HG03066 (cell line): ENCODE measurements around the gene DBF4B.
"Not testable (repeated sequence)": the region's sequence is repeated elsewhere in the genome, so short reads cannot be mapped to it uniquely, and the experiment has no call there.

Experiments
- ATAC-seq: cut with Tn5 transposase; IDR thresholded peaks from one replicate; pipeline ENCODE4 v1.9.1; 2021; ENCODE audit warnings: low read depth; ENCODE audit not compliant: unreplicated experiment

DBF4B gene, protein sequence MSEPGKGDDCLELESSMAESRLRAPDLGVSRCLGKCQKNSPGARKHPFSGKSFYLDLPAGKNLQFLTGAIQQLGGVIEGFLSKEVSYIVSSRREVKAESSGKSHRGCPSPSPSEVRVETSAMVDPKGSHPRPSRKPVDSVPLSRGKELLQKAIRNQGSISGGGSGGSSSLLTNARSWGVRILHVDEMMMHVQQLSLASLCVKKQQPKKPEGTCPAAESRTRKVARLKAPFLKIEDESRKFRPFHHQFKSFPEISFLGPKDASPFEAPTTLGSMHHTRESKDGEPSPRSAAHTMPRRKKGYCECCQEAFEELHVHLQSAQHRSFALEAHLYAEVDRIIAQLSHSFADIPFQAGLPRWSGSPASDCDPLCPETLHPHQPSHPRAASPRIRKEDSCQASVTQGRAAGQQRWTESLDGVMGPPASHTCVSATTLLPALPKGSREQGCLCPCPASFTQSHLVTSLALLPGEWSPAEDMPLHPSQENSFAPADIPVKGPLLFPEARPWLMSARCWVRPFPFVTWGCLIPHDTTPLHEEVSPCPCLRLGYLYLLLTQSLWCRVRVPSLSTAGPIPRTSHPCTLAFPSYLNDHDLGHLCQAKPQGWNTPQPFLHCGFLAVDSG

DNA sequence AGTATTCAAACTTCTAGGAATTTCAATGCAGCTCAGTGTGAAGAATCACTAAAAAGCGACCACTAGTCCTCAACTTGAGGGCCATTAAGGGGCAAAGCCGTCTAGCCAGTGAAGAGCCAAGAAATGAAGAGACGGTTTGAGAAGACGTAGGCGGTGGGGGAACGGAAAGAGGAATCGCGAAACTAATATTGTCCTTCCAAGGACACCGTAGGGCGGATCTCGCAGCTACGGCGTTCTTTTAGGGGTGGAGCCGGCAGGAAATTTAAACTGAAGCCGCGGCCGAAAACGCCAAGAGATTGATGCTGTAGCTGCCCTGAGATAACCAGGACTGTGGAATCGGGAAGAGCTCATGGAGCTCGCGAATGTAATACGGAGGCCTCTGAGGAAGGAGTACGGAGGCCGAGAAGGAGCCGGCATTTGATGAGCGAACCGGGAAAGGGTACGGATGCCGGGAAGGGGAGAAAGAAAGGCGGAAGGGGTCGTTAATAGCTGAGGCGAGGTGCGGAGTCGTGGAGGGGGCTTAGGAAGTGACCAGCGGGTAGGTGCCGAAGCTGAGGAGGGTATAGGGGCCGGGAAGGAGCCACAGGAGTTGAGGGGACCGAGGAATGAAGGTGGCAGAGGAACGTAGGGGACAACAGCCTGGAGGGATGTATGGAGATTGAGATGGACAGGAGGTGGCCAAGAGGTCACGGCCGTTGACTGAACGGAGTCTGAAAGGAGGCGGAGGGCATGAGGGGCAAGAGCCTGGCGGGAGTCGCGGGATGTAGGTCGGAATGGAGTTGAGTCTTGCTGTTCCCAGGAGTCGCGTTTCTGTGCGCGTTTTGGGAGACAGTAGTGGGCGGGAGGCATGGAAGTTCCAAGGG is at the start of gene DBF4B:
TSS of gene DBF4B (plus strand) at position 265 of the 863 bp plus-strand sequence. CDS start at position 421, 156 bp downstream.
- ATAC-seq = peak; percentile 68

DNA sequence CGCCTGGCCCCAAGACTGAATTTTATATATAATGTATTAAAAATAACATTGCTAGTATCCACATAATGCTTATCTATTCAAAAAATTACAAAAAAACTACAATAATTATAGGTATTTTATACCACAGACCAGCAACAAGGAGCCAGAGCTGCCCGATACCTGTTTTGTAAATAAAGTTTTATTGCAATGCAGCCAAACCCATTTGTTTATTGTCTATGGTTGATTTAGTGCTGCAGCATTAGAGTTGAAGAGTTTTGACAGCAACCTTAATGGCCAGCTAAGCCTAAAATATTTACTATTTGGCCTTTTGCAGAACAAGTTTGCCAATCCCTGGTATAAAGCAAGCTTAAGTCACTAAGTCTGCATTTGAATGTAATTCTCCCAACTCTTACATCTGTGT is 46.6 kb upstream of the DBF4B start:
- ATAC-seq = no peak

DNA sequence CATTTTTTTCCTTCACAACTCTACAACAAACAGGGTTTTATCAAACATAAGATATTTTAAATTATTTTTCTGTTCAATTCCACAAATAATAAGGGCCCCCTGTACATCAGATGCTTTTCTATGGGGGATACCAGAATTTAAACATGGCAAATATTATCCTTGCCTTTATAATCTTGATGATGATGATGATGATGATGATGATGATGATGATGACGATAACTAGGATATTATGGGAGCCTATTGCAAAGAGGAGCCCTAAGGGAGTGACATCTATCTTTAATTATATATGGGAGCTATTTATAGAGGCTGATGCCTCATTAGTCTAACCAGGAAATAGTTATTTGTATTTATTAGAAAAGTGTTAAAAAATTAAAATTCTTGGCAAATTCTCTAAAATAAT is 45.4 kb upstream of the DBF4B start:
- ATAC-seq = no peak

DNA sequence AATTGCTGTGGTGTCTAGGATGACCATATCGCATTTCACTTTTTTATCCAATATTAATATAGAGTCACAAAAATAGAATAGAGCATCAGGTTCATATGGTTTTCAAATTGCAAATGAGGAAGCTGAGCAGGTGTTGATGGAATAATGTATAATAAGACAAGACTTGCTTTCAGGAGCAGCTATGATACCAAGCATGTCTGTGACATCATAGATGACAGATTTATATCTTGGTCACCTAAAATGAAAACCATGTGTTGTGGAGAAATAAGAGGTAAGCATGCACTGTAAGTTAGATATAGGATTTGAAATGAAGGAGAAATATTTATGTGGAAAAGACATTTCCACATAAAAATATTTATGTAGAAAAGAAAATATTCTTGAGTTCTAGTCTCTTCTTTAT is 43.6 kb upstream of the DBF4B start:
- ATAC-seq = no peak

DNA sequence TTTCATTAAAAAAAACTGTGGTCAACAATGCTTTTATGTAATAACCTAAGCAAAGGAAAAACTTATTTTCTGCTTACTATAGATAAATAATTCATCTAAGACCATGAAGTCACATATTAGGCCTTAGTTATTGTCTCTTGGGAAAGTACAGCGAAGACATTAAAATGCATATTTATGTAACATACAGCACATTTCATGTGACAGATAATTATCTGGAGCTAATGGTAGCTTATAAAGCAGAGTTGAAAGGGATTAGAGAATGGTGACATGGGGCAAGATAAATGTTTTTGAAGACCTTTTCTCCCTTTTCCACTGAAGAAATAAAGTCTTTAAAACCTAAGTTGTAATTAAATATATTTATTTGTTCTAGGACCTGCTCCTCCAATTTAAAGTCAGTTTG is 42.5 kb upstream of the DBF4B start:
- ATAC-seq = no peak

DNA sequence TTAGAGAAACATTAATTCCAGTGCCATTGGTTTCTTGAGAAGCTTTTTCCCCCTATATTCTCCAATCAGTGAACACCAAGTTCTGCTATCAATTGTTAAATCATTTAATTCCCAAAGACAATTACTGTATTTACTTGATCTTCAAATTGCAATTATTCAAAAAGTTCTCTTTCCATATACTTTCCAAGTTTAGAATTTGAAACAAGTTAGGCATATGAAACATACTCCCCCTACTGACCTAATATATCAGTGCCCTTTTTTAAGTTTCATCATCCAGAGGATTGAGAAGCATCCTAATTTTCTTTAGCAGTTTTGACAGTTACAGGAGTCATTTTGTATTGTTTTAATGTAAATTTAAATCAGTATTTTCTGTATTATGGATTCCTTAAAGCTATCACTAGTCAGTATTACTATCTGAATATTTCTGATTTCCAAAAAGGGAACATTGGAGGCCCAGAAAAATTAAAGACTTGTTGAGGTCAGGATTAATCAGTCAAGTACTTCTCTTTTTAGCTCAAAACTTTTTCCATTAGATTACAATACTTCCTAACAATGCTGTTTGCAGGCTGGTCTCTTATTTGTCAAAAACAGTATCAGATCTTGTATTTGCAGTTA is 35.9 kb upstream of the DBF4B start:
- ATAC-seq = no peak

DNA sequence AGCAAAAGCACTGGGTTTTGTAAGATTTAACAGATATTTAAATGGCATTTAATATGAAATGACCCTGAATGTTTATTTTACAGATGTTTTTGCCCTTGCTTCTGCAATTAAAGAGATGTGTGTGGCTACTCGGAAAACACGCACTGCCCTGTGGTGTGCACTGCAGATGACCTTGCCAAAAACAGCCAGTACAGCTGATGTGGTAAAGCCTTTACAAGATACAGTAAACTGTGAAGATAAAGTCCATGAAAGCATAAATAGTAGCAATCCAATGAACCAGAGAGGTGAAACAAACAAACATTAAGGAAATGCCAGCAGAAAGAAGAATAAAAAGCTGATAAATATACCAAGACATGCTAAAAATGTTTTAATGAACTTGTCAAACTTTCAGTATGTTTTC is 34.6 kb upstream of the DBF4B start:
- no peak for ATAC-seq

DNA sequence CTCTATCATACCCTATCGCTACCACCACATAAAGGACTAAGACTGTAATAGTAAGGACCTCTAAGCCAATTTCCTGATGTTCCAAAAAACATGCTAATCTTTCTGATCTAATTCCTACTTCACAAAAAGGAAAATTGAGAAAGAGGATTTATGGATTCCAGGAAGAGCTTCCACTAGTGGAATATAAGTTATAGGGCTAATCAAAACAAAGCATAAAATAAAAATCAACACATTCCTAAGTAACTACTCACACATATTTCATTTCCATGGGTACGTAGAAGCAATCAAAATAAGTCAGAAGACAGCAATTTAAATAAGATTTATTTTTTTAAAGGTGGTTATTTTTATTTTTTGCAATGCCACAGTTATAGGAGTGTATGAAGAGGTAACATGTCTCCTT is 31.3 kb upstream of the DBF4B start:
- no peak for ATAC-seq

DNA sequence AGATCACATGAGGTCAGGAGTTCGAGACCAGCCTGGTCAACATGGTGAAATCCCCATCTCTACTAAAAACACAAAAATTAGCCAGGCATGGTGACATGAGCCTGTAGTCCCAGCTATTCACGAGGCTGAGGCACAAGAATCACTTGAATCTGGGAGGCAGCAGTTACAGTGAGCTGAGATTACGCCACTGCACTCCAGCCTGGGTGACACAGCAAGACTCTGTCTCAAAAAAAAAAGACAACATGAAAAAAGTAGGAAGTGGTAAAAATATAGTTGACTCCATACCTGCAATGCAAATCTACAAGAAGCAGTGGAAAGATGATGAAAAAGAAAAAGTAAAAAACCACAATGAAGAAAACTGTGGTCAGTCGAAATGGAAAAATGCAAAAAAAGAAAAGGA is 25.2 kb upstream of the DBF4B start:
- not testable (repeated sequence) for ATAC-seq

DNA sequence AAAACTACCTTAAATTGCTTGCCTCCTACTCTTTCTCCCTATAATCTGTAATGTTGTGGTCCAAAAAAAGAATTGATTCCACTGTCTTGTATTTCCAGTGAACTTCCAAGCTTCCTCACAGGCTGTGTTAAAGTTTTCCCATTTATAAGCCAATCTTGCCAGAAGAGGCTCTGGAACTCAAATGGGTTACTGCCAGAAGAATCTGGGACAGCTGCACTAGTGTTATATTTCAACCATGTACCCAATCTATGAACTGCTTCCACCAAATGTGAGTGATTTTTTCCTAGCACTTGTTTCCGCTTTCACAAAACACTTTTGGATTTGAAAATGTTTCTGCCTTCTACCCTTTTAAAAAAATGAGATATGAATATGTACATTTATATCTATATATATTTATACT is 20.7 kb upstream of the DBF4B start:
- ATAC-seq = no peak

DNA sequence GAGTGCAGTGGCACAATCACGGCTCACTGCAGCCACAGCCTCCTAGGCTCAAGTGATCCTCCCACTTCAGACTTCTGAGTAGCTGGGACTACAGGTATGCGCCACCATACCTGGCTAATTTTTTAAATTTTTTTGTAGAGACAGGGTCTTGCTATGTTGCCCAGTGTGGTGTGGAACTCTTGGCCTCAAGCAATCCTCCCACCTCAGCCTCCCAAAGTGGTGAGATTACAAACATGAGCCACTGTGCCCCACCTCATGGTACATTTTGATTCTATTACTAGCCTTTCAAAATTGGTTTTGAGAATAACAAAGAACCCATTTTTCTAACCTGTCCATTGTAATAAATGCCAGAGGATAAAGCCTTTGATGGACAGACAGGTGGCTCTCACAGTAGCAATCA is 20.3 kb upstream of the DBF4B start:
- no peak for ATAC-seq

DNA sequence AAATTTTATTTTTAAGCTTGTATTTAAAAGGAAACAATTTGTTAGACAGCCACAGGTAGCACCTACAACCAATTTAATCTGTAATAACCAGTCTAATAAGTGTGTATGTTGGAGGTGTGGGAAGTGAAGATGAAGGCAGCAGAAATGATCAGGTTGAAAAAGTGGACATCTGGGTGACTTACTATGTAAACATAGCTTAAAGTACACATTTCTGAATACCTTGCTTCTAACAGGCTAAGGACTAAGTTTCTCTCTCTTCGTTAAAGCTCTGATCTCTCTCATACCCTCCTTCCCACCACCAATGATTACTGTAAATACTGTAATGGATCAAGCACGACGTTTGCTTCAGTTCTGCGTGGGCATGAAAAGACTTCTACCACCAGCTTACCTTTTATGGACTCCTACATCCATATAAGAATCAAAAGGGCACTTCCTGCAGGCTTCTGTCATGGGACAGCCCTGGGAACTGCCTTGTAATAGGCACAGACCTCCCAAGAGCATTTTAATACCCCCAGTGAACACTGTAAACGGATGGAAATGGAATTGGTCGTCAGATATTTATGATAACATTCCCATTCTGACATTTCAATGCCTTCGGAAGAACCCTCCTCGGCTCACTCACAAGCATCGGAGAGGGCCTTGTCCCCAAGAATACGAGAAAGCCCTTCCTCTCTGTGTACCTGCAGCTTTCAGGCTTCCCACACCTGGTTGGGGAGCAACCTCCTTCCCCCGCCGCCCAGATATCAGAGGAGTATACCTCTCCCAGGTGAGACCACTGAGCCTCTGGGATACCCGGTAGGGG is 19.6 kb upstream of the DBF4B start:
- ATAC-seq = no peak

DNA sequence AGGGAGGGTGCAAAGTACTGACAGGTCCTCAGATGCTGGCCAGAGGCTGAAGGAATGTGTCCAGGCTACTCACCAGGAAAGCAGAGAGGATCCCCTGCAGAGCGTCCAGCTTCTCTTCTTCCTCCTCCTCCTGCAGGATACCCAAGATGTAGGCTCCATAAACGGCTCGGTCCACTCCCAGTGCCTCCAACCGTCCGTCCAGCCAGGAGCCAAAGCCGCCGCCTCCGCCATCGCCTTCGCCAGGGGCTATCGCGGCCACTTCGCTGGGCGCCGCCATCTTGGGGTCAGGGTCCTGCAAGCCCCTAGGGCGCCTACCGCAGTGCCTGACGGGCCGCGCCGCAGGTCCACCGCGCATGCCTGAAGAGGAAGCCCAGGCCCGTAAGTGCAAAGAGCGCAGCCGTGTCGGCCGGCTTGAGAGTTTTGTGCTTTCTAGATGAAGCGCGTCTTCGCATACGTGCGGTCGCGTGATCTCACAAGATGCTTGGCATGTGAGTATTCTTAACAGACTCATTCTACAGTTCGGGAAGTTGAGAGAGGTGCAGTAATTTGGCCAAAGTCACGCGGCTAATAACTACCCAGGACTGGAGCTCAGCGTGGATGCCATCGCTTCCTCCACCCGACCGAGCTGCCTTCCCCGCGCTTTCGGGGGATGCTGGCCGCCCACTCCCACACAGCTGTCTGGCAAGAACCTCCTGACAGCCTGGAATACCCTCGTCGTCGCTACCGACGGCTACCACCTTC is 18.8 kb upstream of the DBF4B start, which contains the start of gene CCDC43:
TSS of gene CCDC43 (minus strand) at position 300 of the 741 bp plus-strand sequence. CDS start at position 277, 23 bp downstream.
- ATAC-seq = peak; percentile 69

DNA sequence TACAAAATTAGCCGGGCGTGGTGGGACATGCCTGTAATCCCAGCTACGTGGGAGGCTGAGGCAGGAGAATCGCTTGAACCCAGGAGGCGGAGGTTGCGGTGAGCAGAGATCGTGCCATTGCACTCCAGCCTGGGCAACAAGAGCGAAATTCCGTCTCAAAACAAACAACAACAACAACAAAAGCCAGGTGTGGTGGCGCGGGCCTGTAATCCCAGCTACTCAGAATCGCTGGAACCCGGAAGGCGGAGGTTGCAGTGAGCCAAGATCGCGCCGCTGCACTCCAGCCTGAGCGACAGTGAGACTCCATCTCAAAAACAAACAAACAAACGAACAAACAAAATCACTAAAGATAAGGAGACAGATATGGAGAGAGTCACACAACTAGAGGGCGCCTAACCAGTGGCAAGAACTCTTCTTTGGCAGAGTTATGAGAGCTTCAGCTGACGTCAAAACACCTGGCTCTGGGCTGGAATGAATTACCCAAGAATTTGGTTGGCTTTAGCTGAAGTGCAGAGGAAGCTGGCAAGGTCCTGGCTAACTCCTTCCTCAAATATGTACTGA is 17.6 kb upstream of the DBF4B start:
- ATAC-seq = not testable (repeated sequence)

DNA sequence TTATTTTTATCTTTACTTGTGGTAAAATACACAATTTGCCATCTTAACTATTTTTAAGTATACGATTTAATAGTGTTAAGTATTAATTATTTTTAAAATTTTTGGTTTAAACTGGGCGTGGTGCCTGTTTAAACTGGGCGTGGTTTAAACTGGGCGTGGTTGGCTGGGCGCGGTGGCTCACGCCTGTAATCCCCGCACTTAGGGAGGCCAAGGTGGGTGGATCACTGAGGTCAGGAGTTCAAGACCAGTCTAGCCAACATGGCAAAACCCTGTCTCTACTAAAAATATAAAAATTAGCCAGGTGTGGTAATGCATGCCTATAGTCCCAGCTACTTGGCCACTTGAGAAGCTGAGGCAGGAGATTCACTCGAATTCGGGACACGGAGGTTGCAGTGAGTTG is 14.9 kb upstream of the DBF4B start:
- no peak for ATAC-seq

DNA sequence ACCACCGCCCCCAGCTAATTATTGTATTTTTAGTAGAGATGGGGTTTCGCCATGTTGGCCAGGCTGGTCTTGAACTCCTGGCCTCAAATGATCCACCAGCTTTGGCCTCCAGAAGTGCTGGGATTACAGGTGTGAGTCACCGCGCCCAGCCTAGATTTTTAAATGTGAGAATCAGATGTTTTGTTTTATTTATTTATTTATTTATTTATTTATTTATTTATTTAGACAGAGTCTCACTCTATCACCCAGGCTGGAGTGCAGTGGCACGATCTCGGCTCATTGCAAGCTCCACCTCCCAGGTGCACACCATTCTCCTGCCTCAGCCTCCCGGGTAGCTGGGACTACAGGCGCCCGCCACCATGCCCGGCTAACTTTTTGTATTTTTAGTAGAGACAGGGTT is 8.2 kb upstream of the DBF4B start:
- not testable (repeated sequence) for ATAC-seq

DNA sequence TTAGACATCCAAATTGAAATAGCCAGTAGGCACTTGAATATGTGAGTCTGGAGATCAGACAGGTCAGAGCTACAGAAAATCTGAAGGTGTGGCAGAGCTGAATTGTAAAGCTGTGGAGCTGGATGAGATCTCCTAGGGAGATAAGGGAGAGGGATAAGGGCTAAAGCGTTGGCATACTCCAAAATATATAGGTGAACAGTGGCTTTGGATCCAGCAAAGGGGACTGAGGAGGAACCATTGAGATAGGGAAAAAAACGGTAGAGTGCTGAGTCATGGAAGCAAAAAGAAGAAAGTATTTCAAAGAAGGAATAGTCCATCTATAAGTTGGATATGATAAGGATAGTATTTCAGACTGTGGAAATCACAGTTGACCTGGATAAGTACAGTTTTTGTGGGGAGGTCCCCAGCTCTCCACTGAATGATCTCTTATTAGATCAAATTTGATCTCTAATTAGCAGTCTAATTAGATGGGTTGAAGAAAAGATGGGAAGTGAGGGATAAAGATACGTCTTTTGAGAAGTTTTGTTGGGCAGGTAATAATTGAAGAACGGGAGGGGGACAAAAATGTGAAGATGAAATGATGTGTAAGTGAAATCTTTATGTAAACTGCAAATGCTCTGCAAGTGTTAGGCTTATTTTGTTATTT is 587 bp upstream of the DBF4B start:
- ATAC-seq = no peak

DNA sequence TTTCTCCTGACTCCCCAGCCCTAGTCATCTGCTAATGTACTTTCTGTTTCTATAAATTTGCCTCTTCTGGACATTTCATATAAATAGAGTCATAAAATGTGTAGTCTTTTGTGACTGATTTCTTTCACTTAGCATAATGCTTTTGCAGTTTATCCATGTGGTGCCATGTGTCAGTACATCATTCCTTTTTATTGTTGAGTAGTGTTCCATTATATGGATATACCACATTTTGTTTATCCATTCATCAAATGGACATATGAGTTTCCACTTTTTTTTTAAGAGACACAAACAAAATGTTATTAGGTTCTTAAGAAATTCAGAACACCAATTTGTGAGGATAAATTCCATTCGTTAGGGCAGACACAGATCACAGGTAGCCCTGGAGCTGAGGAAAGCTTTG is 11.0 kb downstream of the DBF4B start:
- no peak for ATAC-seq
